GM23338 (cell line): ENCODE results near the gene TSACC. TPM values are rescaled to one million over a fixed set of nuclear protein-coding genes. Genes with fewer than 3 reads are reported as not detected.

ENCODE experiments used
- ATAC-seq: fragments of 200-7000 bp; cut with Tn5 transposase; 3 replicates; pipeline ENCODE4 v1.9.1; 2020
- DNase-seq: peaks from one replicate; pipeline ENCODE4 v3.0.0-alpha.2; 2015; ENCODE audit warnings: low spot score
- H2AFZ ChIP-seq: fragments of 200-600 bp; sonication (generic); 2 replicates; pipeline ENCODE4 v1.8.0; 2016; ENCODE audit warnings: antibody characterized with exemption, mild to moderate bottlenecking, moderate library complexity
- H3F3A ChIP-seq: fragments of 200-600 bp; sonication (generic); replicated peaks from 2 replicates; pipeline ENCODE4 v1.8.0; 2017; ENCODE audit warnings: antibody characterized with exemption, mixed run types, low read depth
- H3K27ac ChIP-seq: fragments of 200-600 bp; sonication (generic); 2 replicates; pipeline ENCODE4 v1.6.1; 2016; ENCODE audit warnings: low read depth
- H3K27me3 ChIP-seq: fragments of 200-600 bp; sonication (generic); 2 replicates; pipeline ENCODE4 v1.8.0; 2016; ENCODE audit warnings: mild to moderate bottlenecking, mixed run types, moderate library complexity; ENCODE audit not compliant: insufficient read depth
- H3K36me3 ChIP-seq: fragments of 200-600 bp; sonication (generic); 2 replicates; pipeline ENCODE4 v1.8.0; 2016; ENCODE audit warnings: mild to moderate bottlenecking; ENCODE audit not compliant: insufficient read depth
- H3K4me1 ChIP-seq: fragments of 200-600 bp; sonication (generic); 2 replicates; pipeline ENCODE4 v1.8.0; 2016; ENCODE audit warnings: mild to moderate bottlenecking, moderate library complexity; ENCODE audit not compliant: insufficient read depth
- H3K4me2 ChIP-seq: fragments of 200-600 bp; sonication (generic); 2 replicates; pipeline ENCODE4 v1.7.1; 2017; ENCODE audit warnings: mixed run types
- H3K4me3 ChIP-seq: fragments of 200-600 bp; sonication (generic); 2 replicates; pipeline ENCODE4 v1.6.1; 2016; ENCODE audit warnings: mixed run types
- H3K79me2 ChIP-seq: fragments of 200-600 bp; sonication (generic); replicated peaks from 2 replicates; pipeline ENCODE4 v1.8.0; 2017; ENCODE audit warnings: mild to moderate bottlenecking; ENCODE audit not compliant: insufficient read depth
- H3K9me2 ChIP-seq: fragments of 200-600 bp; sonication (generic); 2 replicates; pipeline ENCODE4 v1.8.0; 2017; ENCODE audit not compliant: insufficient read depth
- H4K20me1 ChIP-seq: fragments of 200-600 bp; sonication (generic); replicated peaks from 2 replicates; pipeline ENCODE4 v1.8.0; 2017; ENCODE audit warnings: mild to moderate bottlenecking; ENCODE audit not compliant: insufficient read depth
- H3K27ac Mint-ChIP-seq: 2 replicates; pipeline ENCODE4 v1.8.0; 2020; ENCODE audit warnings: inconsistent platforms, mild to moderate bottlenecking, moderate library complexity, mixed read lengths
- H3K27me3 Mint-ChIP-seq: 3 replicates; pipeline ENCODE4 v1.8.0; 2022; ENCODE audit warnings: low read depth, mild to moderate bottlenecking, moderate library complexity, mixed read lengths, inconsistent platforms; ENCODE audit not compliant: insufficient read depth, poor library complexity
- H3K36me3 Mint-ChIP-seq: 3 replicates; pipeline ENCODE4 v1.8.0; 2021; ENCODE audit warnings: low read depth, mild to moderate bottlenecking, inconsistent platforms, moderate library complexity, mixed read lengths
- H3K4me1 Mint-ChIP-seq: 3 replicates; pipeline ENCODE4 v1.8.0; 2020; ENCODE audit warnings: mild to moderate bottlenecking, inconsistent platforms, mixed read lengths
- H3K4me3 Mint-ChIP-seq: 3 replicates; pipeline ENCODE4 v1.8.0; 2021; ENCODE audit warnings: moderate library complexity, mild to moderate bottlenecking, inconsistent platforms, mixed read lengths
- H3K9me3 Mint-ChIP-seq: 3 replicates; pipeline ENCODE4 v1.8.0; 2020; ENCODE audit warnings: moderate library complexity, mild to moderate bottlenecking, inconsistent platforms, mixed read lengths
- CREB1 ChIP-seq: fragments of 250-450 bp; sonication (Bioruptor Pico); IDR thresholded peaks from 2 replicates; pipeline ENCODE4 v1.5.0; 2020; ENCODE audit warnings: low read depth, mild to moderate bottlenecking, moderate library complexity
- ETS1 ChIP-seq: IDR thresholded peaks from 2 replicates; pipeline ENCODE4 v1.6.1; 2016; ENCODE audit warnings: antibody characterized with exemption
- POLR2AphosphoS5 ChIP-seq: IDR thresholded peaks from 2 replicates; pipeline ENCODE4 v1.6.1; 2016; ENCODE audit warnings: antibody characterized with exemption, low read depth
- REST ChIP-seq: IDR thresholded peaks from one replicate; pipeline ENCODE4 v1.6.1; 2018; ENCODE audit warnings: antibody characterized with exemption; ENCODE audit not compliant: unreplicated experiment
- ZNF114 ChIP-seq: fragments of 250-450 bp; sonication (Bioruptor Pico); IDR thresholded peaks from 2 replicates; pipeline ENCODE4 v1.5.0; 2020; ENCODE audit warnings: mild to moderate bottlenecking, moderate library complexity
- ZNF331 ChIP-seq: fragments of 250-450 bp; sonication (Bioruptor Pico); IDR thresholded peaks from 2 replicates; pipeline ENCODE4 v1.5.0; 2020; ENCODE audit warnings: low read depth, mild to moderate bottlenecking, moderate library complexity
- polyA plus RNA-seq: library from polyadenylated mRNA; unstranded; fragments of >200 nt; fragmentation: Nextera tagmentation; extraction: Ambion mirVana; gene quantifications from 2 replicates; pipeline ENCODE4 v1.2.1, GENCODE V29; 2016
- total RNA-seq: library from RNA; depleted of rRNA; stranded (reverse); fragments of >200 nt; shearing (Covaris generic); gene quantifications from 2 replicates; pipeline ENCODE4 v1.2.3, GENCODE V29; 2014

The TSACC gene
- total and polyA plus RNA-seq, 2 experiments from 2014 or later = 2.5 to 9.8 TPM

GRCh38 chr1:156376146-156376545 lies 37.8 kb downstream of the TSACC start:
- Mint-ChIP-seq H3K9me3 (no peaks in the 10 kb centered on the region), H3K4me3 (no peak overlapping the region), H3K4me1 (peaks cover 9% of the 10 kb centered on the region; the same call in 2 of the 3 replicates), H3K36me3 (no peaks in the 10 kb centered on the region), H3K27me3 (peaks cover 6% of the 10 kb centered on the region), H3K27ac (no peak overlapping the region)
- Histone ChIP-seq H3K9me2 (no peaks in the 10 kb centered on the region), H4K20me1 (no peaks in the 10 kb centered on the region), H3F3A (no peaks in the 10 kb centered on the region), H3K27ac (no peak overlapping the region), H2AFZ (no peak overlapping the region), H3K4me1 (0 out of 2 replicates have a peak, but pooled peaks cover 3% of the 10 kb centered on the region), H3K36me3 (no peaks in the 10 kb centered on the region), H3K4me2 (no peak overlapping the region), H3K4me3 (no peak overlapping the region), H3K79me2 (no peaks in the 10 kb centered on the region), H3K27me3 (no peaks in the 10 kb centered on the region; the same call in 1 of the 2 replicates)
- no peak for ATAC-seq
- peak; percentile 26 for DNase-seq
- no peak for TF ChIP-seq ZNF331 (CRISPR knock-in tag)
- no peak for TF ChIP-seq CREB1 (CRISPR knock-in tag)
- TF ChIP-seq REST = no peak
- TF ChIP-seq ETS1 = no peak
- no peak for TF ChIP-seq ZNF114 (CRISPR knock-in tag)

GRCh38 chr1:156376958-156377919 lies 38.9 kb downstream of the TSACC start:
- H3K36me3 ChIP-seq = no peaks in the 10 kb centered on the region
- no peak overlapping the region for H3K27ac Mint-ChIP-seq
- peaks cover 6% of the 10 kb centered on the region for H3K27me3 Mint-ChIP-seq
- no peak overlapping the region; the same call in 2 of the 3 replicates for H3K4me3 Mint-ChIP-seq
- no peaks in the 10 kb centered on the region for H3K27me3 ChIP-seq
- no peaks in the 10 kb centered on the region for H4K20me1 ChIP-seq
- no peak overlapping the region for H2AFZ ChIP-seq
- H3F3A ChIP-seq = no peaks in the 10 kb centered on the region
- H3K79me2 ChIP-seq = no peaks in the 10 kb centered on the region
- H3K9me3 Mint-ChIP-seq = no peaks in the 10 kb centered on the region
- no peaks in the 10 kb centered on the region for H3K9me2 ChIP-seq
- H3K4me1 ChIP-seq = 0 out of 2 replicates have a peak, but pooled peaks cover 3% of the 10 kb centered on the region
- no peak overlapping the region for H3K27ac ChIP-seq
- peaks cover 9% of the 10 kb centered on the region; the same call in 2 of the 3 replicates for H3K4me1 Mint-ChIP-seq
- no peak for DNase-seq
- H3K4me3 ChIP-seq = no peak overlapping the region
- H3K36me3 Mint-ChIP-seq = no peaks in the 10 kb centered on the region
- TF ChIP-seq POLR2AphosphoS5 = no peak
- ATAC-seq = no peak
- no peak overlapping the region for H3K4me2 ChIP-seq
